Measurements from ENCODE around the gene CCDC24.

DNA sequence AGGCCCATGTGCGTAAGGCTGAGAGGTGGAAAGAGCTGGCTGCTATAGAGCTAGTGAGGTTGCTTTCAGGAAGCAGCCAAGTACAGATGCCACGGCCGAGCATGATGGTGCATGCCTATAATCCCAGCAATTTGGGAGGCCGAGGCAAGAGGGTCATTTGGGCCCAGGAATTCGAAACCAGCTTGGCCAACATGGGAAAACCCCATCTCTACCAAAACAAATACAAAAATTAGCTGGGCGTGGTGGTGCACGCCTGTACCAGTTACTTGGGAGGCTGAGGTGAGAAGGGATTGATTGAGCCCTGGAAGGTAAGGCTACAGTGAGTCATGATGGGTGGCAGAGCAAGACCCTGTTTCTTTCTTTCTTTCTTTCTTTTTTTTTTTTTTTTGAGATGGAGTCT lies 2.7 kb downstream of the CCDC24 start:
- TF ChIP-seq EZH2 (IDR thresholded peaks at IDR 0.05) (no peak), POLR2AphosphoS5 (IDR thresholded peaks at IDR 0.05; ENCODE audit: borderline replicate concordance, low read depth, low read length) (no peak), FOXP2 (optimal IDR thresholded peaks at IDR 0.05; ENCODE audit: control extremely low read depth, extremely low read length, insufficient read depth) (no peak)

All from SK-N-MC (cell line).